Body of pancreas (tissue), 4 donors: ENCODE results near the gene CAV2. TPM values are rescaled to one million over a fixed set of nuclear protein-coding genes. Genes with fewer than 3 reads are reported as not detected.

ENCODE experiments used
- ATAC-seq: fragments of 150-250 bp; one replicate; pipeline ENCODE4 v1.9.1; 2016
- DNase-seq, 4 donors: peaks; one replicate each; pipeline ENCODE4 v3.0.0-alpha.2; 2019
- H3K27ac ChIP-seq, 4 donors: fragments of 200-600 bp; sonication (generic); 1 replicate in 3 of 4; 2 replicates in 1 of 4; pipeline versions ENCODE4 v1.5.1 to v1.6.1; 2016 to 2019; ENCODE audit warnings: mild to moderate bottlenecking in 1 of 4, mixed read lengths in 1 of 4, moderate library complexity in 1 of 4
- H3K27me3 ChIP-seq, 2 donors: fragments of 200-600 bp; sonication (generic); one replicate each; pipeline ENCODE4 v1.6.0; 2016; ENCODE audit warnings: mild to moderate bottlenecking in 1 of 2
- H3K36me3 ChIP-seq, 2 donors: fragments of 200-600 bp; sonication (generic); replicated peaks in 1 of 2; 2 replicates each; pipeline ENCODE4 v1.5.1; 2016; ENCODE audit warnings: low read depth in 2 of 2; ENCODE audit not compliant: insufficient read depth in 1 of 2
- H3K4me1 ChIP-seq: fragments of 200-600 bp; sonication (generic); one replicate; pipeline ENCODE4 v1.6.0; 2016
- H3K4me3 ChIP-seq, 2 donors: fragments of 200-600 bp; sonication (generic); 1 replicate in 1 of 2; 2 replicates in 1 of 2; pipeline ENCODE4 v1.5.1; 2016 to 2019
- H3K9me3 ChIP-seq, 3 donors: fragments of 200-600 bp; sonication (generic); 1 replicate in 2 of 3; 2 replicates in 1 of 3; pipeline ENCODE4 v1.5.1; 2016
- CTCF ChIP-seq, 7 experiments: fragments of 450-650 bp in 4 of 7; fragments of 200-600 bp in 3 of 7; sonication (generic) in 3 of 7; IDR thresholded peaks; one replicate each; pipeline ENCODE4 v1.5.1; 2016 to 2019; ENCODE audit warnings: antibody characterized with exemption in 7 of 7
- POLR2A ChIP-seq, 3 donors: fragments of 450-650 bp; IDR thresholded peaks; one replicate each; pipeline ENCODE4 v1.6.1; 2016; ENCODE audit warnings: antibody characterized with exemption in 3 of 3, mild to moderate bottlenecking in 2 of 3
- WGBS, 2 donors: methylation state at CpG; one replicate each; pipeline ENCODE4 v1.1.5; 2017; 5-methylcytosine and 5-hydroxymethylcytosine counted together
- intact Hi-C: fragments of 100-400 bp; cut with DNase I; formaldehyde crosslinking; loops from one replicate; pipeline ENCODE4 v1.15.1; 2023
- total RNA-seq, 2 donors: library from RNA; depleted of rRNA; stranded (reverse); fragments of >200 nt; gene quantifications; one replicate each; pipeline ENCODE4 v1.1.0, GENCODE V29; 2016

CAV2 gene
- total RNA-seq, 2 donors from 2014 or later, result 47.0 to 51.1 TPM

DNA sequence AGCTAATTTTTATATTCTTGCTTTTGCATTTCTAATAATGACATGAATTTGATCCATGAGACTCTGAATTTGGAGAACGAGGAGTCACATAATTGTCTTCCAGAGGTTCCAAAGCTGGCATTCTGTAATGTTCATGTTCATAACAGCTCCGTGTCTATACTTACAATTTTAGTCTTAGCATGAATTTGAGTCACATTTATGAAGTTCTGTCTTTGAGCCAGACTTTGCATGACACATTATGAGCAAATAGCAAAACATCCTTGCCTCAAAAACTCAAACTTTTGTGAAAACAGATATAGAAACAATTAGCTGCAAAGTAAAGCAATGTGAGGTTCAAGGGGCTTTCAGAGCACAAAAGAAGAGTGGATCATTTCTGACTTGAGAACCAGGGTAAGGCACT, 44.5 kb upstream of the CAV2 start:
- intact Hi-C loops, result no loop called here
- 86 to 90% methylated on average over 2 of the region's 2 CpGs for WGBS, 2 donors

DNA sequence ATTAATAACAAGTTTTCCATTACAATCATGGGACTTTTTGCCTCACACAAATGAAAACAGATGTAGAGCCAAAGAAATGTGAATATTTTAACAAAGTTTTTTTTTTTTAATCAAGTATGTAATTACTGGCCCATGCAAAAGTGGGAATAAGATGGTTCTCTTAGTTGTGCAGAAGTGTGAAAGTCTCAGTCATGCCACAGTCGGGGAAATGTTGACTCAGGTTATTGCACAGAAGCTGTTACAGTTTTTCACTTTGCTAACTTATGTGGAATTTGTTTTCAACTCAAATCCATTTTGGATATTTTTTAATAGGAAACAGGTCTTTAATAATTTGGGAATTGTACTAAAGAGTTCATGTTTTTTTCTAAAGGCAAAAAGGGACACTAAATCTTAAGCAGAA, 44.0 kb upstream of the CAV2 start:
- no peak for ATAC-seq
- Histone ChIP-seq H3K4me1 (no peaks in the 10 kb centered on the region), H3K27ac (no peak overlapping the region), H3K36me3 (no peaks in the 10 kb centered on the region), H3K27me3 (no peaks in the 10 kb centered on the region), H3K9me3 (no peaks in the 10 kb centered on the region), H3K4me3 (no peak overlapping the region)
- 80 to 89% methylated on average over 1 of the region's 1 CpG for WGBS, 2 donors
- no peak for TF ChIP-seq POLR2A (IDR thresholded peaks at IDR 0.05)
- TF ChIP-seq CTCF (IDR thresholded peaks at IDR 0.05), result no peak
- no peak for DNase-seq
- intact Hi-C loops, result no loop called here

More for the DNA sequence above, 44.5 kb upstream of the CAV2 start:
- Histone ChIP-seq H3K4me1 (no peaks in the 10 kb centered on the region), H3K27ac (no peak overlapping the region), H3K36me3 (no peaks in the 10 kb centered on the region), H3K4me3 (no peak overlapping the region), H3K27me3 (no peaks in the 10 kb centered on the region), H3K9me3 (no peaks in the 10 kb centered on the region)
- TF ChIP-seq POLR2A (IDR thresholded peaks at IDR 0.05) (no peak), CTCF (IDR thresholded peaks at IDR 0.05) (no peak)
- ATAC-seq (no peak), DNase-seq (no peak)

DNA sequence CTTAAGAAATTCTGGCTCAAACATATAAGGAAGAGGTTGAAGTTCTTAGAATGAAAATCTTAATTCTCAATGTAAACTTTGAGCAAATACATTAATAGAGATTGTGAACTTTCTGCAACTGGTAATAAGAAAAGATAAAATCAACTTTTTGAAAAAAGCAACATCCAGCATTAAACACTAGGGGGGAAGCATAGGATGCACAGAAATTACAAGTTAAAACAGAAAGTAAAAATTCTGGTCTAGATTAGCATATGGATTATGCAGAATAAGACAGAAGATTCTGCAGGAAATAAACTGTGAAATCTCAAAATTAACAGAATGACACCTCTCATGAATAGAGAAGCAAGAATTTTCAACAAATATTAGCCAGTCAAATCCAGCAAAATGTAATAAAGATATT, 38.0 kb upstream of the CAV2 start:
- H3K27ac ChIP-seq, result no peak overlapping the region
- no peaks in the 10 kb centered on the region for H3K4me1 ChIP-seq
- H3K4me3 ChIP-seq, result no peak overlapping the region
- intact Hi-C loops, result no loop called here
- H3K36me3 ChIP-seq, result no peaks in the 10 kb centered on the region
- ATAC-seq, result no peak
- no peak for DNase-seq
- no peaks in the 10 kb centered on the region for H3K27me3 ChIP-seq
- H3K9me3 ChIP-seq, result no peaks in the 10 kb centered on the region
- no peak for TF ChIP-seq CTCF (IDR thresholded peaks at IDR 0.05)
- TF ChIP-seq POLR2A (IDR thresholded peaks at IDR 0.05), result no peak

DNA sequence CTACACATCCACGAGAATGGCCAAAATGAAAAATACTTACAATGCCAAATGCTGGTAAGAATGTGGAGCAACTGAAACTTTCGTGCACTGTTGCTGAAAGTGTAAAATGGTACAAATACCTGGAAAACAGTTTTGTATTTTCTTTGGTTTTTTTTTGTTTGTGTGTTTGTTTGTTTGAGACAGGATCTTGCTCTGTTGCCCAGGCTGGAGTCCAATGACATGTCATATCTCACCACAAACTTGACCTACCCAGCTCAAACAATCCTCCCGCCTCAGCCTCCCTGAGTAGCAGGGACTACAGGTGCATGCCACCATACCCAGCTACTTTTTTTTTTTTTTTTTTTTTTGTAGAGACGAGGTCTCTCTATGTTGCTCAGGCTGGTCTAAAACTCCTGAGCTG, 35.6 kb upstream of the CAV2 start:
- ATAC-seq (no peak), DNase-seq (no peak)
- intact Hi-C loops, result no loop called here
- no peak overlapping the region for H3K27ac ChIP-seq
- H3K4me3 ChIP-seq, result no peak overlapping the region
- H3K27me3 ChIP-seq, result no peaks in the 10 kb centered on the region
- no peaks in the 10 kb centered on the region for H3K36me3 ChIP-seq
- H3K9me3 ChIP-seq, result no peaks in the 10 kb centered on the region
- no peaks in the 10 kb centered on the region for H3K4me1 ChIP-seq
- 89 to 91% methylated on average over 4 of the region's 4 CpGs for WGBS, 2 donors
- TF ChIP-seq CTCF (IDR thresholded peaks at IDR 0.05) (no peak), POLR2A (IDR thresholded peaks at IDR 0.05) (no peak)

GRCh38 chr7:116464375-116464774, 35.2 kb upstream of the CAV2 start:
- no peak overlapping the region for H3K4me3 ChIP-seq
- H3K9me3 ChIP-seq, result no peaks in the 10 kb centered on the region
- ATAC-seq (no peak), DNase-seq (no peak)
- TF ChIP-seq POLR2A (IDR thresholded peaks at IDR 0.05) (no peak), CTCF (IDR thresholded peaks at IDR 0.05) (no peak)
- whole genome bisulfite sequencing, 2 donors, result 80 to 87% methylated on average over 4 of the region's 4 CpGs
- H3K27ac ChIP-seq, result no peak overlapping the region
- no peaks in the 10 kb centered on the region for H3K27me3 ChIP-seq
- no peaks in the 10 kb centered on the region for H3K4me1 ChIP-seq
- intact Hi-C loops, result no loop called here
- no peaks in the 10 kb centered on the region for H3K36me3 ChIP-seq
